Measurements from ENCODE around the gene NUDCD3.
A peak's percentile ranks its signal among the peaks of the same experiment; 100 is the strongest.

Gene NUDCD3

GRCh38 chr7:44398511-44398911, 91.9 kb downstream of the NUDCD3 start:
- DNase-seq: peak; percentile 95

DNA sequence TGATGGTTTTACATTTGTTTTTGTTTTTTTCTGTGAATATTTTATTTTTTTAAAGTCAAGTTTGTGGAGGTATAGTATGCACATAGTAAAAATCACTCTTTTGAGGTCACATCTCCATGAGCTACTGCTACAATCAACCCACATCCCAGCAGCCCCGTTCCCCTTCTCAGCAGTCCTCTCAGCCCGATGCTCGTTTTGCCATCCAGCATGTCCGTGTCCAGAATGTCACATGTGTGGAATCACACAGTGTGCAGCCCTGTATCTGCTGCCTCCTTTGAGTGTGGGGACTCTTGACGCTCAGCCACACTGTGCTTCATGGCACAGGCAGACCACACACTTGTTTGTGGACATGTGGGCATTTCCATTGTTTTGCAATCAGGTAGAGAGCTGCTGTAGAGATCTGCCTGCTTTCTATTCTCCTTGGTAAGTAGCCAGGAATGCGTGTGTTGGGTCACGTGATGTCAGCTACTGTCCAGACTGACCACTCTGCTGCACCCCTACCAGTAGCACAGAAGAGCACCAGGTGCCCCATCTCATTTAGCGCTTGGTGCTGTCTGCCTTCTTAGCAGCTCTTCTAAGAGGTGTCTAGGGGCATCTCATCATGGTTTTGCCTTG, 93.4 kb downstream of the NUDCD3 start:
- peak; percentile 82 for DNase-seq

- DNase-seq: no peak
Observed at GRCh38 chr7:44396496-44396895, 94.0 kb downstream of the NUDCD3 start.

- DNase-seq: peak; percentile 91
Observed at GRCh38 chr7:44395067-44395466, 95.4 kb downstream of the NUDCD3 start.

DNA sequence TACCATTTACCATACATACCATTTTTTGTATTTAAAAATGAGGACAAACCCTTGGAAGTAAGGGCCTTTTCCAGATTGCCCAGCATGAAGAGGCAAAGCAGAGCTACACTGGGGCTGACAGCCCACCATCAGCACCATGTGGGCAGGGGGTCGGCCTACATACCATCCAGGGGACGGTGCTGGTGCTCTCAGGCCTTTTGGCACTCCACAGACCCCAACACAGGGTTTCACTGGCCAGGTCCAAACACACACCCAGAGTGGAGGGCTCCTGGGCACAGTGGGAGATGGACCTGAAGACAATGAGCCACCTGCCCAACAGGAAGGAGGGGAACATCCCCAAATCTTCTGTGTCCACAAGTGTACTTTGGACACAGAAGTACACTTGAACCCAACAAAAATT, 95.8 kb downstream of the NUDCD3 start:
- peak; percentile 91 for DNase-seq

DNA sequence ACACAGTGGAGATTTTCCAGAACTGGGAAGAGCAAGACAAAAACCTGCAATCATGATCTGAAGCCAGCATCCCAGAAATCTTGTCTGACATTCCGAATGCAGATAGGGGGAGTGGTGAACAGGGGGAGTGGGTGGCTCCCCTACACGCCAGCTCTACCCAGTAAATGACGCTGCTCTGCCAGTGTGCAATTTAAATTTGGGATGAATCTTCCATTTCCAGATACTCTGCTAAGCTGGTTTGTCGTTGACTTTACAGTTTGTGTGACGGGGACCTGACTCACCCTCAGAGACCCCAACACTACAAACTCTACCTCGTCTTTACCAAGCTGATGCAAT, 96.4 kb downstream of the NUDCD3 start:
- no peak for DNase-seq

GRCh38 chr7:44393238-44394111, 97.0 kb downstream of the NUDCD3 start:
- no peak for DNase-seq

DNA sequence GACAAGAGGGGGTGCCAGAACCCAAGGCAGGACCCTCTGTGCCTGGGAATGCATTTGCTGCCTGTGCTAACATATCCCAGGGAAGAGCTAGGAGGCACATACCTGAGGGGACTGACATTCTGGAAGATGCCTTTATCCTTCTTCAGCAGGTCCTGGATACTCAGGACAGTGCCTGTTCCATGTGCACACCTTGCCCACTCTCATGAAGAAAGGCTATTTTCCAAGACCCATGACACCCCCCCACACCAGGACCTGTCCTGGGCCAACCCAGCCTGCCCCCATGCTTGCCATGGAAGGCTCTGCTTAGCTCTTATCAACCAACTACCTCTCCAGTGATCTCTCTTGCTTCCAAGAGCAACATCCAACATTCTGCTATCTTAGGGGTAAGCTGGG, 97.8 kb downstream of the NUDCD3 start:
- no peak for DNase-seq

DNA sequence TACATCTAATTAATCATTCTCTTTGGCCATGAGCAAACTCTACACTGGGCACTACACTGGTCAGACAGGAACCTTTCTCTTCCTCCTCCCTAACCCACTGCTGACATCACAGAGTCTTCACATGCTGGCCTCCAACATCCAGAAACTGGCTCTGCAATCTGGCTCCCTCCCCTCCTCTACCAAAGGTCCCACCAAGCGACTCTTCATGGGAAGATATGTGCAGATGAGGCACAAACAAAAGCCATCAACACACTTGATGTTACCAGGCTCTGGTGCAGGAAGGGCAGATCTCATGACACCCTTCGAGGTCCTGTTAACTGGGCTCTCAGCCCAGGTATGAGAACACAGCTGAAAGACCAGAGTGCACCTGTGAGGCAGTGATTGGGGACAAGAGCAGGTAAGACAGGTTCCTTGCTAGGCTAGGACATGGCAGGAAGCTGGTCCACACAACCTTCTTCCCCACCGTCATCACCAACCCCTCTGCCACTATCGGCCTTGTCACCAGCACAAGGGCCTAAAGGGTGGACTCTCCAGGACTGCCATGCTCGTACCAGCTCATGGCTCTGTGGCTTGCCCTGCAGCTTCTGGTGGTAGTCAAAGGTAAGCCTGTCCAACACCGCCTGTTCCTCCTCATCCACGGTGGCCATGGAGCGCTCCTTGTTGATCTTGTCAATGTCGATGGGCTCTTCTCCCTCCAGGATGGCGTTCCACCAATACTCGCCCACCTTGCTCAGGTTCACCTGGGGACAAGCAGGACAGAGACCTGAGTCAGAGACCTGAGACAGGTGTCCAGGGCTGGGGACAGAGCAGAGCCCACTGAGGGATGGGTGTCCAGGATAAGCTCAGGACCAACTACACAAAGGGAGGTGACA, 98.5 kb downstream of the NUDCD3 start:
- DNase-seq: no peak

- no peak for DNase-seq
Observed at GRCh38 chr7:44391171-44391570, 99.3 kb downstream of the NUDCD3 start.

GRCh38 chr7:44390701-44391100, 99.8 kb downstream of the NUDCD3 start:
- DNase-seq: no peak

GRCh38 chr7:44388089-44388970, 102.1 kb downstream of the NUDCD3 start:
- DNase-seq: no peak

DNA sequence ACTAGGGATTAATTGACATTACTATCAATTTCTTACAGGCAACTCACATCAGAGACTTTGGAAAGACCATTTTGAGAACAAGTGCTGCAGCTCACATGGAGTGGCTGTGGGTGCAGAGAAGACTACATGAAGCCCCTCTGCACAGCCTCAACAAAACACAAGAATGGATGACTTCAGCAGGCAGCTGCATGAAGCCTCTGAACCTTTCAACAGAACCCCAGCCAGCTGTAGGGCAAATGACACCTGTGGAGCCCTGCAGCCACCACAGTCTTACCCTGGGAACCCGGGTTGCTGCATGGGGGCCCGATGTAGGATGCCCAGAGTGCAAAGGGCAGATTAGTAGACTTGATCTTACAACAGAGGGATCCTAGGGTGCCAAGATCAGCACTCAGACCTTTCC, 103.1 kb downstream of the NUDCD3 start:
- no peak for DNase-seq

- no peak for DNase-seq
Observed at GRCh38 chr7:44386139-44386913, 104.1 kb downstream of the NUDCD3 start.

GRCh38 chr7:44385434-44386138, 104.9 kb downstream of the NUDCD3 start:
- DNase-seq: no peak

DNA sequence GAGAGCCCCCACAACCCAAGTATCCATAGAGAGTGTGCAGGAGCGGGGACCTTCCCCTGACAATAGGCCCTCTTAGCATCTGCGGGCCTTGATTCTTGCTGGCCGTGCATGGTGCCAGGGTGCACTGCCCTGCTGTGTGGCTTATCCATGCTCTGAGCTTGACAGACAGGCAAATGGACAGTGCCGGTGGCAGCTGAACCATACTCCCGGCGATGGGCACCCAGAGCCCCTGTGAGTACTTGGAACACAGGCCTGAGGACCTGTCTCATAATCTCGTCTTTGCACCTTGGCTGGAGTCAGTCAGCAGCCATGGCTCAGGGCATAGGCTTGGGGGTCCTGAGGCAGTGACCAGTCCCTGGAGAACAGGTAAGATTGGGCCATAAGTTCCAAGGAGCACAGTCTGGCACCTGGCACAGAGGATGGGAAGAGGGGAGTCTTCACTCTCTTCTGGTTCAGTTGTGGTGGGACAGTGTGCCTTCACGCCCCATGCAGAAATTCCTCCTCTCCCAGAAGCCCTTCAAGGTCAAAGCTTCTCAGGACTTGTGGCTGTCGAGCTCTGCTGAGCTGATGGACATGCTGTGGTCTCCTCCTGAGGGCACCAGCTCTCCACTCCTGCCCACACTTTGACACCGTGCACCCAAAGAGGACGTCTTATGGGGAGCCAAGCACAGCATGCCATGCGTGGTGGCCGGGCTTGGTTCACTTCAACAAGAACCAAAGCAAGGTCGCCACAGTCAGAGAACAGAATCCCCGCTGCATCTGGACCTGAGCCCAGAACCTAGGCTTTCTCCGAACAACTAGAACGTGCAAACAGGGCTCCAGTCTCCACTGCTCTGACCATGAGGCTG, 105.6 kb downstream of the NUDCD3 start:
- no peak for DNase-seq

DNA sequence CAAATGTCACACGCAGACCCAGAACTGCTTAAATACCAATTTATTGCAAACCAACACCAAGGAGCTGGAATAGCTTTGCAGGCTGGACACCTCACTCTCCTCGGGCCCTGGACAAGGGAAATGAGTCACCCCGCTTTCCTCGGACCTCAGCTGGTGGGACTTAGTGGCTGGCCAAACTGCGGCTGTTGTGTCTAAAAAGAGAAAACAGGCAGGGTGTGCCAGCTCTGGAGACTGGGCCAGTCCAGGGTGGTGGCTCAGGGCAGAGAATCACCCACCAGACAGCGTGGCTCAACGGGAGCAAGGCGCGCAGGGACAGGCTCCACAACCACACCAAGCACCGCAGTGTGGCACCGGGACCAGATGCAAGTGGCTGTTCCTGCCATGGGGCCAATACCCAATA, 106.9 kb downstream of the NUDCD3 start:
- no peak for DNase-seq

- no peak for DNase-seq
Observed at GRCh38 chr7:44382459-44383265, 107.8 kb downstream of the NUDCD3 start.

DNA sequence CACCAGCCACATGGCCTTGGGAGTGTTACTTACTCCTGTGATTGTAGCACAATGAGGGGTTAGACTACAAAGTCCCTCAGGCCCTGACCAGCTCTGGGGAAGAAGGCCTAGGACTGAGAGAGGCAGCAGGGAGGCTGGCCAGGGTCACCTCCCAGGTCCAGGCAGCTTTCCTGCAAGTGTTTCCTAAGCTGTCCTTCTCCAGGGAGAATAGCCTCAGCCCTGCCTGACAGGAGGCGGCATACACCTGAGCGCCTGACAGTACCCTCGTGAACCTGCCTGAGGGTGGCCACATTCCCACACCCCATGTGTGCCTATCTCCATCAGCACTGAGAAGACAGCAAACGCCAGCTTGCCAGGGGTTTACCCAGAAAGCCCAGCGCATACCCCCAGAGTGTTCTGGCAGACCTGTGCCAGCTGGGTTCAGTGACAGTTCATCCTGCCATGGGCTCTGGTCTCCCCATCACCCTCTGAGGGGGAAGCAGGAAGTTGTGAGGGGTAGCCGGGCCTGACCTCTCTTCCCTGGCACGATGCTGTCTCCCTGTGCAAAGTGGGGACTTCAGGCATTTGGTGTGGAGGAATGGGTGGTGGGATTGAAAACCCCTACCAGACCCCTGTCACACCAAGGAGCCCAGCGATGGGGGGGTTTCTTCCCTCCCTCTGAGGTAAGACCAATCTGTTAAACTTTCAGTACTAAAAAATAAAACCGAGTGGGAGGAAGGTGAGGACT, 108.8 kb downstream of the NUDCD3 start:
- no peak for DNase-seq
